BE2C (cell line): Measurements from ENCODE around the gene METTL24.
"Not testable (repeated sequence)": the region's sequence is repeated elsewhere in the genome, so short reads cannot be mapped to it uniquely, and the experiment has no call there.

Experiments
- DNase-seq: peaks from one replicate; pipeline ENCODE4 v3.0.0-alpha.2; 2020
- H3K27me3 ChIP-seq: fragments of 250-450 bp; sonication (Bioruptor Pico); 2 replicates; pipeline ENCODE4 v1.5.1; 2020; ENCODE audit warnings: mild to moderate bottlenecking
- H3K36me3 ChIP-seq: fragments of 250-450 bp; sonication (Bioruptor Pico); 2 replicates; pipeline ENCODE4 v1.5.1; 2020; ENCODE audit warnings: mild to moderate bottlenecking
- H3K4me1 ChIP-seq: fragments of 250-450 bp; sonication (Bioruptor Pico); 2 replicates; pipeline ENCODE4 v1.5.1; 2020
- H3K4me3 ChIP-seq: 2 replicates; pipeline ENCODE4 v1.5.1; 2011; ENCODE audit warnings: low read depth, low read length
- H3K9me3 ChIP-seq: fragments of 250-450 bp; sonication (Bioruptor Pico); 2 replicates; pipeline ENCODE4 v1.5.1; 2020
- CTCF ChIP-seq: IDR thresholded peaks from 2 replicates; pipeline ENCODE4 v1.5.1; 2012; ENCODE audit warnings: mild to moderate bottlenecking, low read depth, low read length

METTL24 gene

GRCh38 chr6:110239526-110240274 is 118.4 kb downstream of the METTL24 start:
- no peaks in the 10 kb centered on the region for H3K27me3 ChIP-seq
- no peaks in the 10 kb centered on the region for H3K9me3 ChIP-seq
- no peak overlapping the region for H3K4me3 ChIP-seq
- TF ChIP-seq CTCF: no peak
- H3K4me1 ChIP-seq: no peaks in the 10 kb centered on the region
- no peak for DNase-seq
- no peaks in the 10 kb centered on the region for H3K36me3 ChIP-seq

GRCh38 chr6:110236007-110236406 is 122.1 kb downstream of the METTL24 start:
- not testable (repeated sequence) for H3K27me3 ChIP-seq, DNase-seq, H3K9me3 ChIP-seq, H3K4me1 ChIP-seq, H3K36me3 ChIP-seq, H3K4me3 ChIP-seq

GRCh38 chr6:110233770-110234374 is 124.3 kb downstream of the METTL24 start:
- no peak for TF ChIP-seq CTCF
- Histone ChIP-seq H3K4me1 (no peaks in the 10 kb centered on the region), H3K36me3 (peaks cover 9% of the 10 kb centered on the region), H3K27me3 (no peaks in the 10 kb centered on the region), H3K4me3 (no peak overlapping the region), H3K9me3 (no peaks in the 10 kb centered on the region)
- DNase-seq: no peak

- no peak for DNase-seq
- no peak for TF ChIP-seq CTCF
- Histone ChIP-seq H3K4me3 (no peak overlapping the region), H3K4me1 (no peaks in the 10 kb centered on the region), H3K9me3 (no peaks in the 10 kb centered on the region), H3K36me3 (peaks cover 12% of the 10 kb centered on the region), H3K27me3 (no peaks in the 10 kb centered on the region)
Measured at GRCh38 chr6:110232450-110232849, 125.7 kb downstream of the METTL24 start.

- Histone ChIP-seq H3K27me3 (no peaks in the 10 kb centered on the region), H3K9me3 (no peaks in the 10 kb centered on the region), H3K4me1 (no peaks in the 10 kb centered on the region), H3K4me3 (no peak overlapping the region), H3K36me3 (peaks cover 15% of the 10 kb centered on the region)
- no peak for TF ChIP-seq CTCF
- DNase-seq: no peak
Measured at GRCh38 chr6:110226261-110226660, 131.9 kb downstream of the METTL24 start.

- TF ChIP-seq CTCF: no peak
- no peak overlapping the region for H3K4me3 ChIP-seq
- no peak for DNase-seq
- no peaks in the 10 kb centered on the region for H3K4me1 ChIP-seq
- H3K9me3 ChIP-seq: no peaks in the 10 kb centered on the region
- H3K36me3 ChIP-seq: peaks cover 18% of the 10 kb centered on the region
- no peaks in the 10 kb centered on the region for H3K27me3 ChIP-seq
Measured at GRCh38 chr6:110221738-110222137, 136.4 kb downstream of the METTL24 start.
